ENCODE data around the gene MAML2. TPM values are rescaled to one million over a fixed set of nuclear protein-coding genes. Genes with fewer than 3 reads are reported as not detected.

The MAML2 gene
- total RNA-seq, 1 experiment from 2014 or later: 2.7 TPM

GRCh38 chr11:96028746-96029145 is 314.2 kb downstream of the MAML2 start:
- Histone ChIP-seq H4K8ac (replicated peaks; ENCODE audit: insufficient read length, low read depth, low read length) (no peak overlapping the region), H3K79me1 (ENCODE audit: insufficient read depth, low read depth, low read length, poor library complexity, severe bottlenecking) (no peaks in the 10 kb centered on the region), H3K4me1 (ENCODE audit: insufficient read depth, low read length) (no peaks in the 10 kb centered on the region), H3K27me3 (ENCODE audit: insufficient read depth, low read length) (no peaks in the 10 kb centered on the region), H3K27ac (ENCODE audit: insufficient read length, low read depth, low read length) (no peak overlapping the region), H2AK5ac (ENCODE audit: insufficient read length, low read length) (no peak overlapping the region), H3K23ac (ENCODE audit: insufficient read length, low read depth, low read length) (no peak overlapping the region), H2BK5ac (ENCODE audit: insufficient read length, low read length) (no peak overlapping the region), H3K9ac (ENCODE audit: extremely low read depth, insufficient read length, low read length) (no peak overlapping the region), H3K23me2 (ENCODE audit: insufficient read length, low read depth, low read length, poor library complexity, severe bottlenecking) (no peaks in the 10 kb centered on the region), H3T11ph (ENCODE audit: low read length) (no peak overlapping the region), H2BK20ac (ENCODE audit: low read depth, low read length, poor library complexity, severe bottlenecking) (no peak overlapping the region), H4K20me1 (ENCODE audit: control insufficient read depth, insufficient read depth, insufficient read length) (no peaks in the 10 kb centered on the region), H2BK12ac (ENCODE audit: insufficient read length, low read depth, low read length) (no peak overlapping the region), H4K5ac (ENCODE audit: insufficient read length, low read depth, low read length) (no peak overlapping the region), H3K56ac (ENCODE audit: insufficient read length, low read depth, low read length) (no peak overlapping the region), H4K91ac (ENCODE audit: insufficient read length, low read depth, low read length) (no peak overlapping the region), H2BK15ac (ENCODE audit: low read depth, low read length) (no peak overlapping the region), H2AFZ (ENCODE audit: low read length) (no peak overlapping the region), H3K4me2 (ENCODE audit: insufficient read depth, insufficient read length, low read length) (no peak overlapping the region), H3K79me2 (ENCODE audit: insufficient read depth, low read length) (no peaks in the 10 kb centered on the region), H3K9me3 (ENCODE audit: control insufficient read depth, low read depth, low read length) (no peaks in the 10 kb centered on the region), H3K14ac (ENCODE audit: insufficient read depth, low read length) (no peak overlapping the region), H3K4ac (ENCODE audit: low read depth, low read length) (no peak overlapping the region), H2BK120ac (ENCODE audit: low read depth, low read length, poor library complexity, severe bottlenecking) (no peak overlapping the region), H3K18ac (ENCODE audit: insufficient read length, low read depth, low read length) (no peak overlapping the region)
- Mint-ChIP-seq H3K27me3 (ENCODE audit: low read depth) (no peaks in the 10 kb centered on the region), H3K4me1 (0 out of 4 replicates have a peak, but pooled peaks cover 0 to 2% of the 10 kb centered on the region in 2 experiments), H3K4me3 (no peak overlapping the region), H3K27ac (no peak overlapping the region; a peak in 1 of 7 replicates), H3K36me3 (ENCODE audit: insufficient read depth in 1 of 3, low read depth in 3 of 3) (no peaks in the 10 kb centered on the region), H3K9me3 (no peaks in the 10 kb centered on the region)
- TF ChIP-seq, protein P1, sequence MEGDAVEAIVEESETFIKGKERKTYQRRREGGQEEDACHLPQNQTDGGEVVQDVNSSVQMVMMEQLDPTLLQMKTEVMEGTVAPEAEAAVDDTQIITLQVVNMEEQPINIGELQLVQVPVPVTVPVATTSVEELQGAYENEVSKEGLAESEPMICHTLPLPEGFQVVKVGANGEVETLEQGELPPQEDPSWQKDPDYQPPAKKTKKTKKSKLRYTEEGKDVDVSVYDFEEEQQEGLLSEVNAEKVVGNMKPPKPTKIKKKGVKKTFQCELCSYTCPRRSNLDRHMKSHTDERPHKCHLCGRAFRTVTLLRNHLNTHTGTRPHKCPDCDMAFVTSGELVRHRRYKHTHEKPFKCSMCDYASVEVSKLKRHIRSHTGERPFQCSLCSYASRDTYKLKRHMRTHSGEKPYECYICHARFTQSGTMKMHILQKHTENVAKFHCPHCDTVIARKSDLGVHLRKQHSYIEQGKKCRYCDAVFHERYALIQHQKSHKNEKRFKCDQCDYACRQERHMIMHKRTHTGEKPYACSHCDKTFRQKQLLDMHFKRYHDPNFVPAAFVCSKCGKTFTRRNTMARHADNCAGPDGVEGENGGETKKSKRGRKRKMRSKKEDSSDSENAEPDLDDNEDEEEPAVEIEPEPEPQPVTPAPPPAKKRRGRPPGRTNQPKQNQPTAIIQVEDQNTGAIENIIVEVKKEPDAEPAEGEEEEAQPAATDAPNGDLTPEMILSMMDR (conservative IDR thresholded peaks at IDR 0.05): no peak
- DNase-seq: no peak
